Measurements from ENCODE around the gene FGFR2. TPM values are rescaled to one million over a fixed set of nuclear protein-coding genes. Genes with fewer than 3 reads are reported as not detected.

The FGFR2 gene
- total and polyA plus RNA-seq, 11 donors = 0.13 to 4.1 (median 0.35) TPM; not detected in 1

DNA sequence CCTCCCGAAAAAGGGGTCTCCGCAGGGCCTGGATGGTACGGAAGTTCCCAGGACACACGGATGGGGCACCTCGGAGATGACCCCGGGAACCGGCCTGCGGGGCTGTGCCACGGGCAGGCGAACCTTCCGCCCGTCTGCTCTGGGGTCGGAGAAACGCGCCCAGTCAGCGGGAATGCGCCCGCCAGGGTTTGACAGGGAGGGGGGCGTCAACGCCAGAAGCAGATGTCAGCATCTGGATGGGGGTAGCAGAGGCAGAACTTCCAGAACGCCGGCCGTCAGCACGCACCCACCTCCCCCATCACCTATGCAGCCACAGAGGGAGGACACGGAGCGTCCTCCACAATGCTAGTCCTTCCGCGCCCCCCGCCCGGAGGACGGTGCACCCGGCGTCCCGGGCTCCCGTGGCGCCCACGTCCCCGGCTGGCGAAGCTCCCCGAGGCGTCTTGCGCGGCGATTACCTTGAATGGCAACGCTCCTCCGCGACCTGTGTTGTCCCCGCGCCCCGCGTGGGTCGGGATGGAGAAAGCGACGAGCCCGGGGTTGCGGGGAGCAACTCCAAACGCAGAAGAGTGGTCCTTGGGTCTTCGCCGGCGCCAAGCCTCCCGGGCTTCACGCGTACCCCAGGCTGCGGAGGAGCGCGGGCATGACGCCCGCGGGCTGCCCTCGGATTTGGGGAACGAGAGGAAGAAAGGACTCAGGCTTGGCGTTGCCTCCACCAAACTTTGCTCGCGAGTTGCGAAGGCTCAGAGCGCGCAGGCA is 561 bp downstream of the FGFR2 start:
- Histone ChIP-seq H3K27me3 (peaks cover 8 to 65% (median 29%) of the 10 kb centered on the region in 9 donors), H3K4me3 (peak overlapping the region in 11 of 12 donors; percentile 16 to 57 (median 48)), H3K9me3 (no peaks in the 10 kb centered on the region), H3K36me3 (no peaks in the 10 kb centered on the region), H3K4me1 (peaks cover 0 to 19% (median 5%) of the 10 kb centered on the region in 12 donors), H3K27ac (peak overlapping the region in 1 of 12 donors; percentile 83)
- 1 to 3% (median 1%) methylated on average over 28 to 77 of the region's 77 CpGs for WGBS, 4 donors
- DNase-seq (no peak), ATAC-seq (no peak)
- TF ChIP-seq, protein P1, sequence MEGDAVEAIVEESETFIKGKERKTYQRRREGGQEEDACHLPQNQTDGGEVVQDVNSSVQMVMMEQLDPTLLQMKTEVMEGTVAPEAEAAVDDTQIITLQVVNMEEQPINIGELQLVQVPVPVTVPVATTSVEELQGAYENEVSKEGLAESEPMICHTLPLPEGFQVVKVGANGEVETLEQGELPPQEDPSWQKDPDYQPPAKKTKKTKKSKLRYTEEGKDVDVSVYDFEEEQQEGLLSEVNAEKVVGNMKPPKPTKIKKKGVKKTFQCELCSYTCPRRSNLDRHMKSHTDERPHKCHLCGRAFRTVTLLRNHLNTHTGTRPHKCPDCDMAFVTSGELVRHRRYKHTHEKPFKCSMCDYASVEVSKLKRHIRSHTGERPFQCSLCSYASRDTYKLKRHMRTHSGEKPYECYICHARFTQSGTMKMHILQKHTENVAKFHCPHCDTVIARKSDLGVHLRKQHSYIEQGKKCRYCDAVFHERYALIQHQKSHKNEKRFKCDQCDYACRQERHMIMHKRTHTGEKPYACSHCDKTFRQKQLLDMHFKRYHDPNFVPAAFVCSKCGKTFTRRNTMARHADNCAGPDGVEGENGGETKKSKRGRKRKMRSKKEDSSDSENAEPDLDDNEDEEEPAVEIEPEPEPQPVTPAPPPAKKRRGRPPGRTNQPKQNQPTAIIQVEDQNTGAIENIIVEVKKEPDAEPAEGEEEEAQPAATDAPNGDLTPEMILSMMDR (IDR thresholded peaks at IDR 0.05) = peak in 1 of 12 donors; percentile 2
- no peak for TF ChIP-seq POLR2A (IDR thresholded peaks at IDR 0.05)
- intact Hi-C loops (cut with DNase I) = no loop called here

DNA sequence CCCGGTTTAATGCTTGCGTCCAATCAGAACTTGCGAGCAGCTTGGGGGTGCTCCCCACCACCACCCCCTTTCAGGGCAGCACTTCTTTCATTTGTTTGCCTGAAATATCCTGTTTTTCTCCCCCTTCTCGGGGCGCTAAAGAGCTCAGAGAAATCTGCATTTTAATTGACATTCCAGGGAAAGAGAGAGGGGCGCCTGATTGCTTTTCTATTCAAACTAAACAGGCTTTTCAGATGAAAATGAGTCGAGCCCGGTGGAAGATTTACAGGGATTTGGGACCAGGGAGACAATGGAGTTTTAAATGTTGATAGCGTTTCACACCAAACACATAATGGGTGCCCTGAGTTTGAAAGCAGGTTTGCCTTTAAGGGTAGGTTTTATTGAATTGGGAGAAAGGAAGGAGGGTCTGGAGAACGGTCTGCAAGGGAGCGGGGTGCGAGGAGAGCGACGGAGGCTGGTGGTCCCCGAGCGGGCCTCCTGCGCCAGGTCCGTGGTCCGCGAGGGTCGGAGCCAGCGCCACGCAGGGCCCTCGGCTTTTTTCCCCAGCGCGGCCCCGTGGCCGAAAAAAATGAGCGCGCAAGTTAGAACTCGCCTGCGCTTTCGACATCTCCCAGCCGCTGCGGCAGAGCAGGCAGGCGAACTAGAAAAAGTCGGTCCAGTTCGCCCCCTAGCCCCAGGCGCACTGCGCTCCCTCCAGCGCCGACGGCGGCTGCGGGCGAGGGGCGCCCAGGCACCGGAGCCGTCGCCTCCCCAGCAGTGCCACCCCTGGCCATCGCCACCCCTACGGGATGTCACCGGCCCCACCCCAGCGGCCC is 1.3 kb downstream of the FGFR2 start:
- WGBS, 4 donors = 11 to 21% (median 15%) methylated on average over 31 to 54 of the region's 54 CpGs
- TF ChIP-seq, protein P1 (IDR thresholded peaks at IDR 0.05) = peak in 5 of 12 donors; percentile 9 to 40 (median 31)
- TF ChIP-seq POLR2A (IDR thresholded peaks at IDR 0.05) = no peak
- peak in 3 of 4 donors; percentile 30 to 43 (median 42) for ATAC-seq
- H3K36me3 ChIP-seq = no peaks in the 10 kb centered on the region
- no peaks in the 10 kb centered on the region for H3K9me3 ChIP-seq
- peak overlapping the region in 10 of 12 donors; percentile 16 to 57 (median 48) for H3K4me3 ChIP-seq
- peak in 2 of 5 donors; percentile 27 to 46 for DNase-seq
- intact Hi-C loops (cut with DNase I) = no loop called here
- peak overlapping the region in 1 of 12 donors; percentile 83 for H3K27ac ChIP-seq
- H3K4me1 ChIP-seq = peaks cover 0 to 19% (median 5%) of the 10 kb centered on the region in 12 donors
- H3K27me3 ChIP-seq = peaks cover 8 to 62% (median 29%) of the 10 kb centered on the region in 9 donors

DNA sequence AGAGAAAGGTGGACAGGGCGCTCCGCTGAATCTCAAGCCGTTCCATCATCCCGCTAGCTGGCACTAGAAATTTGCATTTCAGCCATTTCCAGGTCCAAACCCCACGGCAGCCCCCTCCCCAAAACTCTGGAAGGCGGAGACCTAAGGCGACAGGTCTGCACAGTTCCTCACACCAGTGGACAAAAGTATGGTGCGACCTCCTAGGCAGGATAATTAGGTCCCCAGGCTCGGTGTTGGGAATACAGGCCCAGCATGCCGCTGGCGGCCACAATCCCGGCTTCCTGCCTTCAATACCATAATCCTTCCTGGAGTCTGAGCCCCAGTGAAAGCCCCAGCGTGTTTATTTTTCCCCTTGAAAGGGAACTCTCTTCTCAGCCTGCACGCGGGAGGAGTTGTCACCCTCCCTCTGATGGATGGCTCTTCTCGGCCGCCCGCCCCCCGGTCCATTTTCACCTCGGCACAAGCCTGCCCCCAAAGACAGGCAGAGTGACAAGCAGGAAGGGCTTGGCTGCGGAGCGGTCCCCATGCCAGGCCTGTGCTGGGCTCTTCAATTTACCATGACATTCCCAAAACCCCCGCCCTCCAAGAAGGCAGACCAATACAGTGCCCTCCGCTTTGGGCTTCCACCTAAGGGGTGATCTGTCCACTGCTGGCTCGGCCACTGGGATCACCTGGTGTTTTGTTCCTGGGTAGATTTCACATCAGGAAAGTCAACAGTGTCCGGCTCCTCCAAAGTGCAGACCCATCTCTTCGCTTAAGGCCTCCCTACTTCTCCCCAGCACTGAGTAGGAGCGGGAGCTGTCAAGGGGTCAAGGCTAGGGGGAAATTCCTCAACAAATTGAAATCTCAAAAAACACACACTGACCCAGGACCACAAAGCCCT is 2.2 kb downstream of the FGFR2 start:
- TF ChIP-seq, protein P1 (IDR thresholded peaks at IDR 0.05) = no peak
- TF ChIP-seq POLR2A (IDR thresholded peaks at IDR 0.05) = no peak
- no peak for ATAC-seq
- DNase-seq = no peak
- peak overlapping the region in 1 of 12 donors; percentile 56 for H3K4me3 ChIP-seq
- H3K27ac ChIP-seq = peak overlapping the region in 1 of 12 donors; percentile 83
- H3K4me1 ChIP-seq = peaks cover 0 to 19% (median 5%) of the 10 kb centered on the region in 12 donors
- H3K9me3 ChIP-seq = no peaks in the 10 kb centered on the region
- peaks cover 8 to 57% (median 29%) of the 10 kb centered on the region in 9 donors for H3K27me3 ChIP-seq
- intact Hi-C loops (cut with DNase I) = no loop called here
- H3K36me3 ChIP-seq = no peaks in the 10 kb centered on the region
- WGBS, 4 donors = 62 to 69% (median 66%) methylated on average over 28 of the region's 28 CpGs

Data from heart left ventricle (tissue), 16 donors.